LNCaP clone FGC (cell line): ENCODE results near the gene CCDC187.
"Not testable (repeated sequence)": the region's sequence is repeated elsewhere in the genome, so short reads cannot be mapped to it uniquely, and the experiment has no call there.

Experiments used
- DNase-seq: peaks from one replicate; pipeline ENCODE4 v3.0.0-alpha.2; 2011; ENCODE audit warnings: low read depth
- H3K4me3 ChIP-seq: 2 replicates; pipeline ENCODE4 v1.5.1; 2011; ENCODE audit warnings: mild to moderate bottlenecking, low read depth, low read length, control low read depth
- TF ChIP-seq, protein P1 (sequence below): IDR thresholded peaks from 2 replicates; pipeline ENCODE4 v1.5.1; 2012; ENCODE audit warnings: mild to moderate bottlenecking; ENCODE audit not compliant: control insufficient read depth, insufficient read depth; ENCODE audit errors: extremely low read depth

The CCDC187 gene

GRCh38 chr9:136322756-136323330 lies 18.9 kb upstream of the CCDC187 start:
- TF ChIP-seq, protein P1, sequence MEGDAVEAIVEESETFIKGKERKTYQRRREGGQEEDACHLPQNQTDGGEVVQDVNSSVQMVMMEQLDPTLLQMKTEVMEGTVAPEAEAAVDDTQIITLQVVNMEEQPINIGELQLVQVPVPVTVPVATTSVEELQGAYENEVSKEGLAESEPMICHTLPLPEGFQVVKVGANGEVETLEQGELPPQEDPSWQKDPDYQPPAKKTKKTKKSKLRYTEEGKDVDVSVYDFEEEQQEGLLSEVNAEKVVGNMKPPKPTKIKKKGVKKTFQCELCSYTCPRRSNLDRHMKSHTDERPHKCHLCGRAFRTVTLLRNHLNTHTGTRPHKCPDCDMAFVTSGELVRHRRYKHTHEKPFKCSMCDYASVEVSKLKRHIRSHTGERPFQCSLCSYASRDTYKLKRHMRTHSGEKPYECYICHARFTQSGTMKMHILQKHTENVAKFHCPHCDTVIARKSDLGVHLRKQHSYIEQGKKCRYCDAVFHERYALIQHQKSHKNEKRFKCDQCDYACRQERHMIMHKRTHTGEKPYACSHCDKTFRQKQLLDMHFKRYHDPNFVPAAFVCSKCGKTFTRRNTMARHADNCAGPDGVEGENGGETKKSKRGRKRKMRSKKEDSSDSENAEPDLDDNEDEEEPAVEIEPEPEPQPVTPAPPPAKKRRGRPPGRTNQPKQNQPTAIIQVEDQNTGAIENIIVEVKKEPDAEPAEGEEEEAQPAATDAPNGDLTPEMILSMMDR: no peak
- no peak overlapping the region for H3K4me3 ChIP-seq
- DNase-seq: no peak

- TF ChIP-seq, protein P1: no peak
- no peak overlapping the region for H3K4me3 ChIP-seq
Observed at GRCh38 chr9:136321561-136321960, 17.7 kb upstream of the CCDC187 start.

GRCh38 chr9:136320972-136321371 lies 17.1 kb upstream of the CCDC187 start:
- H3K4me3 ChIP-seq, DNase-seq: not testable (repeated sequence)

More at GRCh38 chr9:136321561-136321960, 17.7 kb upstream of the CCDC187 start:
- no peak for DNase-seq

GRCh38 chr9:136319955-136320354 lies 16.1 kb upstream of the CCDC187 start:
- H3K4me3 ChIP-seq, DNase-seq: not testable (repeated sequence)

DNA sequence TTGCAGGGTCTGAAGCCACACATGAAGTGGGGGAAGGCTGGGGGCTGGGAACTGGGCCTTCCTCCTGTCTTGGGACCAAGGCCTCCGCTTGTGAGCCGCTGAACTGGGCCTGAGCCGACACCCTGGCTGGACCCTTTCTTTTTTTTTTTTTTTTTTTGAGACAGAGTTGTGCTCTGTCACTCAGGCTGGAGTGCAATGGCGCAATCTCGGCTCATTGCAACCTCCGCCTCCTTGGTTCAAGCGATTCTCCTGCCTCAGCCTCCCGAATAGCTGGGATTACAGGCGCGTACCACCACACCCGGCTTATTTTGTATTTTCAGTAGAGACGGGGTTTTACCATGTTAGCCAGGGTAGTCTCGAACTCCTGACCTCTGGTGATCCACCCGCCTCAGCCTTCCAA lies 15.3 kb upstream of the CCDC187 start:
- H3K4me3 ChIP-seq, DNase-seq: not testable (repeated sequence)

GRCh38 chr9:136318776-136319241 lies 14.9 kb upstream of the CCDC187 start:
- H3K4me3 ChIP-seq: no peak overlapping the region
- no peak for DNase-seq
- TF ChIP-seq, protein P1: no peak

- no peak overlapping the region for H3K4me3 ChIP-seq
- TF ChIP-seq, protein P1: no peak
- no peak for DNase-seq
Observed at GRCh38 chr9:136318111-136318775, 14.3 kb upstream of the CCDC187 start.

DNA sequence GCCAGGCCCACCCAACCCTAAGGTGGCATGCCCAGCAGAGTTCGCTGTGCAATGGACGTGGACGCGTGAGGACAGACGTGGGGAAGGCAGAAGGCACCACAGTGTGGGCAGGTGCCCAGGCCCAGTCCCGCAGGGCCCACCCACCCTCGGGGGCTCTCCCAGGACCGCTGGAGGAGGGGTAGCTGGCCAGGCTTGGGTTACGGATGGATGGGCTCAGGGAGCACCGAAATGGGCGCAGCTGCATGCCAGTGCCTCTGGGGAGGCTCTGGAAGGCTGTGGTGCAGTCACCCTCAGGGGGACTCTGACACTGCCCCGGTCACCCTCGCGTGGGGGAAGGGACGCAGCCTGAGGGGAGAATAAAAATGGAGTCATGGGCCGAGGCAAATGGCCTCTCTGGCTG lies 13.8 kb upstream of the CCDC187 start:
- no peak for DNase-seq
- H3K4me3 ChIP-seq: no peak overlapping the region
- TF ChIP-seq, protein P1: no peak
